Measurements from ENCODE around the gene COL28A1. TPM values are rescaled to one million over a fixed set of nuclear protein-coding genes. Genes with fewer than 3 reads are reported as not detected.

Gene COL28A1
- total RNA-seq, 1 experiment from 2014 or later, result 1.3 TPM

DNA sequence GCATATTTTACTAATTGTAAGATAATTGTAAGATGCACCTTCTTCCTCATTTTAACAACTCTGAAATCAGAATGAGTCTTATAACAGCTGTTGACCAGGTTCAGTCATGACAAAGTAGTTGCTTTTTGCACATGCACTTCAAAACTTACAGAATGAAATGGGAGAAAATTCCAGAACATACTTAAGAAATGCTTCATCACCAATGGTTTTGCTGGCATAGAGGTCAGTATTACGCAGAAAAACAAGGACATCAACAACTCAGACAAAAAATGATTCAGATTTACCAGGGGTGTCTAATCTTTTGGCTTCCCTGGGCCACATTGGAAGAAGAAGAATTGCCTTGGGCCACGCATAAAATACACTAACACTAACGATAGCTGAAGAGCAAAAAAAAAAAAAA, 13.3 kb downstream of the COL28A1 start:
- H3K27me3 Mint-ChIP-seq (ENCODE audit: unreplicated experiment), result no peaks in the 10 kb centered on the region
- no peaks in the 10 kb centered on the region for H3K9me3 Mint-ChIP-seq (ENCODE audit: low read depth, unreplicated experiment)
- H3K27ac Mint-ChIP-seq (ENCODE audit: unreplicated experiment), result no peak overlapping the region
- CTCF ChIA-PET, result interaction anchor here (0.6 to 0.7 kb wide), 2 partner anchors 693 to 964 kb away, joined by 3 to 4 read pairs; no protein-coding TSS in a partner anchor
- no peak overlapping the region for H3K4me3 Mint-ChIP-seq (ENCODE audit: low read depth, unreplicated experiment)
- TF ChIP-seq, protein P1, sequence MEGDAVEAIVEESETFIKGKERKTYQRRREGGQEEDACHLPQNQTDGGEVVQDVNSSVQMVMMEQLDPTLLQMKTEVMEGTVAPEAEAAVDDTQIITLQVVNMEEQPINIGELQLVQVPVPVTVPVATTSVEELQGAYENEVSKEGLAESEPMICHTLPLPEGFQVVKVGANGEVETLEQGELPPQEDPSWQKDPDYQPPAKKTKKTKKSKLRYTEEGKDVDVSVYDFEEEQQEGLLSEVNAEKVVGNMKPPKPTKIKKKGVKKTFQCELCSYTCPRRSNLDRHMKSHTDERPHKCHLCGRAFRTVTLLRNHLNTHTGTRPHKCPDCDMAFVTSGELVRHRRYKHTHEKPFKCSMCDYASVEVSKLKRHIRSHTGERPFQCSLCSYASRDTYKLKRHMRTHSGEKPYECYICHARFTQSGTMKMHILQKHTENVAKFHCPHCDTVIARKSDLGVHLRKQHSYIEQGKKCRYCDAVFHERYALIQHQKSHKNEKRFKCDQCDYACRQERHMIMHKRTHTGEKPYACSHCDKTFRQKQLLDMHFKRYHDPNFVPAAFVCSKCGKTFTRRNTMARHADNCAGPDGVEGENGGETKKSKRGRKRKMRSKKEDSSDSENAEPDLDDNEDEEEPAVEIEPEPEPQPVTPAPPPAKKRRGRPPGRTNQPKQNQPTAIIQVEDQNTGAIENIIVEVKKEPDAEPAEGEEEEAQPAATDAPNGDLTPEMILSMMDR (IDR thresholded peaks at IDR 0.05; ENCODE audit: unreplicated experiment), result no peak
- intact Hi-C loops (cut with micrococcal nuclease; ENCODE audit: unreplicated experiment), result no loop called here
- H3K36me3 Mint-ChIP-seq (ENCODE audit: insufficient read depth, unreplicated experiment), result no peaks in the 10 kb centered on the region
- BruUV-seq (replicated peaks), result no TSS peak
- no peak for DNase-seq
- H3K4me1 Mint-ChIP-seq (ENCODE audit: low read depth, unreplicated experiment), result peaks cover 44% of the 10 kb centered on the region

DNA sequence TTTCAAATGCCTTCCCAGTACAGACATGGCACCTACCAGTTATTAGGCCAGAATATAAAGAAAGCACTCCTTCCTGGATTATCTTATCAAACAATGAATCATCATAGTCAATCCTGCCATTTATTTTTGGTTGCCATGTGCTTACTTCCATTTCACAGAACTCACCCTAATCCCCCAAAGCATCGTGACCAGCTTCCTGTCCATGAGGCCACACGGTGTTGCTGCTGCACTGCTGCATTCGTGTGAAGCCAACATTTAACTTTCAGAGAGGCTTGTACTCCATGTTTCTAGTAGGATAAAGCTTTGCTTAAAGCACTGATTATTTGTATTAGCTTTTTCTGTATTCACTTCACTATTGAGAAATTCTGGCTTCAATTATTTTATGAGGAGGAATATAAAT, 14.4 kb downstream of the COL28A1 start:
- no peak overlapping the region for H3K4me3 Mint-ChIP-seq (ENCODE audit: low read depth, unreplicated experiment)

DNA sequence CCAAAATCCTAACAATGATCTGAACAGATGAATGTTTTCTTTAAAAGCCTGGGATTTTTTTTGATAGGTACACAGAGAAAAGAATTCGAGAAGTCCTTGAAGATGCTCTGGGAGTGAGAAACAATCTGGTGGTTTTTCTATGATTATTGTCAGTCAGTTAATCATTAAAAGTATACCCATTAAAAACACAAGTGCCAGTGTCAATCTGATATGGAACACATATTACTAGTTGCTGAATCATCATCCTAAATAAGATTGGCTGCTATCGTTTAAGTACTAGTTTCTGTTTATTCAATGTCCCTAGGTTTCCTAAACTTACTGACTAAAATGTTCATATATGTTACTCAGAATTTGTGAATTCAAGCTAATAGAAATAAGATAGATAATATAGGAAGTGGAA, 16.1 kb downstream of the COL28A1 start:
- CTCF ChIA-PET, result no interaction called here
- Mint-ChIP-seq H3K27ac (ENCODE audit: unreplicated experiment) (peak overlapping the region; percentile 48), H3K4me3 (ENCODE audit: low read depth, unreplicated experiment) (no peak overlapping the region), H3K27me3 (ENCODE audit: unreplicated experiment) (no peaks in the 10 kb centered on the region), H3K9me3 (ENCODE audit: low read depth, unreplicated experiment) (no peaks in the 10 kb centered on the region), H3K4me1 (ENCODE audit: low read depth, unreplicated experiment) (peaks cover 46% of the 10 kb centered on the region), H3K36me3 (ENCODE audit: insufficient read depth, unreplicated experiment) (no peaks in the 10 kb centered on the region)
- BruUV-seq (replicated peaks), result no TSS peak
- intact Hi-C loops (cut with micrococcal nuclease; ENCODE audit: unreplicated experiment), result loop anchor here (10.0 kb wide), 1 partner anchor 335 kb away; the partner anchor contains the start of gene C1GALT1
- TF ChIP-seq, protein P1 (IDR thresholded peaks at IDR 0.05; ENCODE audit: unreplicated experiment), result no peak
- DNase-seq, result no peak

More for the DNA sequence above, 14.4 kb downstream of the COL28A1 start:
- Mint-ChIP-seq H3K4me1 (ENCODE audit: low read depth, unreplicated experiment) (peaks cover 46% of the 10 kb centered on the region), H3K36me3 (ENCODE audit: insufficient read depth, unreplicated experiment) (no peaks in the 10 kb centered on the region), H3K27me3 (ENCODE audit: unreplicated experiment) (no peaks in the 10 kb centered on the region), H3K9me3 (ENCODE audit: low read depth, unreplicated experiment) (no peaks in the 10 kb centered on the region), H3K27ac (ENCODE audit: unreplicated experiment) (no peak overlapping the region)
- CTCF ChIA-PET, result interaction anchor here (0.6 kb wide), 1 partner anchor 22 kb away, joined by 3 read pairs; no protein-coding TSS in a partner anchor
- DNase-seq, result no peak
- TF ChIP-seq, protein P1 (IDR thresholded peaks at IDR 0.05; ENCODE audit: unreplicated experiment), result no peak
- intact Hi-C loops (cut with micrococcal nuclease; ENCODE audit: unreplicated experiment), result no loop called here
- BruUV-seq (replicated peaks), result no TSS peak

DNA sequence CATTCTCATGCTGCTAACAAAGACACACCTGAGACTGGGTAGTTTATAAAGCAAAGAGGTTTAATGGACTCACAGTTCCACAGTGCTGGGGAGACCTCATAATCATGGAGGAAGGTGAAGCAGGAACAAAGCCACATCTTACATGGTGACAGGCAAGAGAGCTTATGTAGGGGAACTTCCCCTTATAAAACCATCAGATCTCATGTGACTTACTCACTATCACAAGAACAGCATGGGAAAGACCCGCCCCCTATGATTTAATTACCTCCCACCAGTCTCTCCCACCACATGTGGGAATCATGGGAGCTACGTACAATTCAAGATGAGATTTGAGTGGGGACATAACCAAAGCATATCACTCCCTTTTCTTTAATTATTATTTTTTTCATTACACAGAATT, 16.6 kb downstream of the COL28A1 start:
- no peak for DNase-seq
- H3K36me3 Mint-ChIP-seq (ENCODE audit: insufficient read depth, unreplicated experiment), result no peaks in the 10 kb centered on the region
- H3K4me3 Mint-ChIP-seq (ENCODE audit: low read depth, unreplicated experiment), result no peak overlapping the region
- no TSS peak for BruUV-seq (replicated peaks)
- TF ChIP-seq, protein P1 (IDR thresholded peaks at IDR 0.05; ENCODE audit: unreplicated experiment), result no peak
- H3K27ac Mint-ChIP-seq (ENCODE audit: unreplicated experiment), result peak overlapping the region; percentile 48
- CTCF ChIA-PET, result interaction anchor here (0.6 kb wide), 1 partner anchor 76 kb away, joined by 6 read pairs; no protein-coding TSS in a partner anchor
- no peaks in the 10 kb centered on the region for H3K9me3 Mint-ChIP-seq (ENCODE audit: low read depth, unreplicated experiment)
- no peaks in the 10 kb centered on the region for H3K27me3 Mint-ChIP-seq (ENCODE audit: unreplicated experiment)
- intact Hi-C loops (cut with micrococcal nuclease; ENCODE audit: unreplicated experiment), result loop anchor here (10.0 kb wide), 1 partner anchor 334 kb away; the partner anchor contains the start of gene C1GALT1
- peaks cover 46% of the 10 kb centered on the region for H3K4me1 Mint-ChIP-seq (ENCODE audit: low read depth, unreplicated experiment)
